HEK293T (cell line): ENCODE measurements around the gene ATP2C1.

ENCODE experiments used
- CTCF ChIA-PET: fragments of 350-600 bp; formaldehyde crosslinking; extraction: SDS; loops from one replicate; lab custom pipeline; 2021; ENCODE audit warnings: antibody characterized with exemption, inconsistent platforms; lab: Yijun Ruan, JAX
- POLR2A ChIA-PET: fragments of 350-600 bp; formaldehyde crosslinking; extraction: SDS; loops from one replicate; lab custom pipeline; 2020; ENCODE audit warnings: antibody characterized with exemption, inconsistent platforms; lab: Yijun Ruan, JAX
- DNase-seq: peaks from one replicate; pipeline ENCODE4 v3.0.0; 2012; ENCODE audit warnings: mixed read lengths; ENCODE audit errors: extremely low spot score
- ARNT ChIP-seq: fragments of 450-650 bp; IDR thresholded peaks from 2 replicates; pipeline ENCODE4 v1.6.1; 2017; ENCODE audit warnings: mild to moderate bottlenecking
- BHLHE40 ChIP-seq: fragments of 450-650 bp; IDR thresholded peaks from 2 replicates; pipeline ENCODE4 v1.6.1; 2016; ENCODE audit warnings: mild to moderate bottlenecking, moderate library complexity, borderline replicate concordance
- CTBP1 ChIP-seq: fragments of 450-650 bp; IDR thresholded peaks from 2 replicates; pipeline ENCODE4 v1.6.1; 2016; ENCODE audit warnings: borderline replicate concordance
- ELF4 ChIP-seq: fragments of 450-650 bp; IDR thresholded peaks from 2 replicates; pipeline ENCODE4 v1.6.1; 2017; ENCODE audit warnings: antibody characterized with exemption
- FOXA1 ChIP-seq: fragments of 450-650 bp; IDR thresholded peaks from 2 replicates; pipeline ENCODE4 v1.6.1; 2016; ENCODE audit warnings: mild to moderate bottlenecking
- FOXK2 ChIP-seq: fragments of 450-650 bp; IDR thresholded peaks from 2 replicates; pipeline ENCODE4 v1.6.1; 2016; ENCODE audit warnings: mild to moderate bottlenecking
- FOXM1 ChIP-seq: fragments of 450-650 bp; IDR thresholded peaks from 2 replicates; pipeline ENCODE4 v1.6.1; 2017; ENCODE audit warnings: mild to moderate bottlenecking, borderline replicate concordance
- HDGF ChIP-seq: fragments of 450-650 bp; IDR thresholded peaks from 2 replicates; pipeline ENCODE4 v1.6.1; 2017; ENCODE audit warnings: antibody characterized with exemption, borderline replicate concordance
- L3MBTL2 ChIP-seq: fragments of 450-650 bp; conservative IDR thresholded peaks from 2 replicates; pipeline ENCODE4 v1.6.1; 2016; ENCODE audit warnings: mild to moderate bottlenecking
- LEF1 ChIP-seq: fragments of 450-650 bp; IDR thresholded peaks from 2 replicates; pipeline ENCODE4 v1.6.1; 2017; ENCODE audit warnings: mild to moderate bottlenecking, borderline replicate concordance
- NFRKB ChIP-seq: fragments of 450-650 bp; IDR thresholded peaks from 2 replicates; pipeline ENCODE4 v1.6.1; 2016; ENCODE audit warnings: mild to moderate bottlenecking, moderate library complexity
- SP1 ChIP-seq: fragments of 450-650 bp; IDR thresholded peaks from 2 replicates; pipeline ENCODE4 v1.6.1; 2017
- SUZ12 ChIP-seq: fragments of 450-650 bp; IDR thresholded peaks from 2 replicates; pipeline ENCODE4 v1.6.1; 2016; ENCODE audit warnings: mild to moderate bottlenecking
- TARDBP ChIP-seq: fragments of 450-650 bp; IDR thresholded peaks from 2 replicates; pipeline ENCODE4 v1.6.1; 2016
- ZNF384 ChIP-seq: fragments of 450-650 bp; IDR thresholded peaks from 2 replicates; pipeline ENCODE4 v1.6.1; 2016
- TF ChIP-seq, protein P1 (sequence below): fragments of 450-650 bp; IDR thresholded peaks from 2 replicates; pipeline ENCODE4 v1.6.1; 2016

Gene ATP2C1

DNA sequence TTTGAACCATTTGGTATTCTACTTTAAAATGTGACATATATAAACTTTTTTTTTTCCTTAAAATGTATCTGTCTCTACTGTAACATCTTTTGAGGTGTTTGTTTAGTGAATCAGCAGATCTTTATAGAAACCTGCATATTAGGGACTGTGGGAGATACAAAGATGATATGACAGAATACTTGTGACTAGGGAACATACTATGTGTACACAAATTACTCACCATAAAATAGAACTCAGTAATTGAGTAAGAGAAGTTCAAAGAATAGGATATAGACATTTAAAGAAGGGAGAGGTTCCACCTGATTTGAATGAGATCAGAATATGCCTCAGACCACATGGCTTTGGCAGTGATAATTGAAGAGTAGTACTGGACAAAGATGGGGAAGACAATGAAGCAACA, 47.9 kb downstream of the ATP2C1 start:
- TF ChIP-seq ELF4 (no peak), FOXM1 (no peak), NFRKB (no peak), CTBP1 (no peak), SUZ12 (no peak), ARNT (no peak), HDGF (no peak)
- ChIA-PET POLR2A (no interaction called here), CTCF (no interaction called here)
- DNase-seq = no peak

DNA sequence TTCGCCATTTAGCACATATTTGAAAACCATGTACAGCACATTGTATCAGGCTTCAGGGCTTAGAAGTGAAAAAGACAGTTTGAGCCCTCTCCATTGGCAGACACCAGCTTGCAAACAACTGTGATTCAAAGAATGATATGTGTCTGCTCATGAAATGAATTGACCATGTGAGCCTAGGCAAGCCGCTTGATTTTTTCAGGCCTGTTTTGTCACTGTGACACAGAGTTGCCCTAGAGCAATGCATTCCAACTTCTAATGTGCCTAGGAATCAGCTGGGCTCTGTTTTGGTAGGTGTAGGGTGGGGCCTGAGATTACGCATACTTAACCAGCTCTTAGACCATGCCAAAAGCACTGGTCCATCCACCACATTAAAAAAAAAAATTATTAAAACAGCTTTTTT, 53.0 kb downstream of the ATP2C1 start:
- TF ChIP-seq FOXM1 (no peak), HDGF (no peak), CTBP1 (no peak), SUZ12 (no peak)
- TF ChIP-seq, protein P1, sequence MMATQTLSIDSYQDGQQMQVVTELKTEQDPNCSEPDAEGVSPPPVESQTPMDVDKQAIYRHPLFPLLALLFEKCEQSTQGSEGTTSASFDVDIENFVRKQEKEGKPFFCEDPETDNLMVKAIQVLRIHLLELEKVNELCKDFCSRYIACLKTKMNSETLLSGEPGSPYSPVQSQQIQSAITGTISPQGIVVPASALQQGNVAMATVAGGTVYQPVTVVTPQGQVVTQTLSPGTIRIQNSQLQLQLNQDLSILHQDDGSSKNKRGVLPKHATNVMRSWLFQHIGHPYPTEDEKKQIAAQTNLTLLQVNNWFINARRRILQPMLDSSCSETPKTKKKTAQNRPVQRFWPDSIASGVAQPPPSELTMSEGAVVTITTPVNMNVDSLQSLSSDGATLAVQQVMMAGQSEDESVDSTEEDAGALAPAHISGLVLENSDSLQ = no peak
- CTCF ChIA-PET = no interaction called here
- POLR2A ChIA-PET = no interaction called here
- DNase-seq = no peak

DNA sequence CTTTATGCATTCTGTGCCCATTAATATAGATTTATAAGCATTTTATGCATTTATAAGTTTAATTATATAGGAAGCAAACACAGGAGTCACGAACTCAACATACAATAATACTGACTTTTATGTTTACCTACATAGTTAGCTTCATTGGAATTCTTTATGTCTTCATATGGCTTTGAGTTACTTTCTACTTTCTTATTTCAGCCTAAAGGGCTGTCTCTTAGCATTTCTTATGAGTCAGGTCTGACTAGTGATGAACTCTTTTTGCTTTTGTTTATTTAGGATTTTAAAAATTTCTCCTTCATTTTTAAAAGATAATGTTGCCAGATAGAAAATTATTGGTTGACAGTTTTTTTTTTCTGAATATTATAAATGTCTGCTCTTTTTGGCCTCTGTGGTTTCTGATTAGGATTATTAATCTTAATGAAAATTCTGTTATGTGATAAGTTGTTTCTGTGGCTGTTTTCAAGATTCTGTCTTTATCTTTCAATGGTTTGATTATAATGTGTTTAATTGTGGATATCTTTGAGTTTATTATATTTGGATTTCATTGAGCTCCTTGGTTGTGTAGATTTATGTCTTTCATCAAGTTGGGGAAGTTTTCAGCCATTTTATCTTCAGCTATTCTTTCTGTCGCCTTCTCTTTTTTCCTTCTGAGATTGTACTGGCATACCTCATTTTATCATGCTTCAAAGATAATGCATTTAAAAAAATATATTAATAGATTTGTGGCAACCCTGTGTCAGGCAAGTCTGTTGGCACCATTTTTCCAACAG, 54.3 kb downstream of the ATP2C1 start:
- no peak for DNase-seq
- ChIA-PET POLR2A (no interaction called here), CTCF (no interaction called here)
- TF ChIP-seq ZNF384 (no peak), ARNT (no peak), CTBP1 (no peak), TARDBP (no peak), L3MBTL2 (no peak), FOXK2 (no peak), BHLHE40 (no peak), ELF4 (no peak), SP1 (no peak), SUZ12 (no peak), FOXM1 (no peak)
- TF ChIP-seq, protein P1 = no peak

DNA sequence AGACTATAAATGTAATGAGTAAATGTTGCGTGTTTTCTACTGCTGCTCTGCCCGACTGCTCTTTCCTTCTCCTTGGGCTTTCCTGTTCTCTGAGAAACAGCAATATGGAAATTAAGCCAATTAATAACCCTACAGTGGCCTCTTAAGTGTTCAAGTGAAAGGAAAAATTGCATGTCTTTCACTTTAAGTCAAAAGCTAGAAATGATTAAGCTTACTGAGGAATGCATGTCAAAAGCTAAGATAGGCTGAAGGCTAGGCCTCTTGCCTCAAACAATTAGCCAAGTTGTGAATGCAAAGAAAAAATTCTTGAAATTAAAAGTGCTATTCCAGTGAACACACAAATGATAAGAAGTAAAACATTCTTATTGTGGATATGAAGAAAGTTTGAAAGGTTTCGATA, 55.0 kb downstream of the ATP2C1 start:
- POLR2A ChIA-PET = no interaction called here
- TF ChIP-seq, protein P1 = no peak
- no peak for TF ChIP-seq HDGF
- TF ChIP-seq FOXK2 = no peak
- TF ChIP-seq ZNF384 = no peak
- no peak for TF ChIP-seq TARDBP
- TF ChIP-seq FOXA1 = no peak
- TF ChIP-seq CTBP1 = no peak
- no peak for DNase-seq
- CTCF ChIA-PET = no interaction called here

DNA sequence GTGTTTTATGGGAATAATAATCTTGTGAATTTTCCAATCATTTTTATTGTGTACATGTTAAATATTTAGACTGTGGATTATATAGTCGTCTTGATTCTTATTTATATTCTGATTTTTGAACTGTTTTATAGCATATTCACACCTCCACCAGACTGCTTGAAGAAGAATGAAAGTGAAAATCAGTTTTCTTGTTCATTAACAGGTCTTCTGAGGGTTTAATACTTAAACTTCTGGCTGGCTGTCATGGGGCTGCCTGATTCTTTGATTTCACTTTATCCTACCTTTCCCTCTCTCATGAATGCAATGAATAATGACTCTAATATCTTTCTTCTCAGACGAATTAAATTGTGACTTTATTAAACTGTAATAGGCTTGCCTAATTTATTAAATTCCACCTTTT, 56.2 kb downstream of the ATP2C1 start:
- no peak for TF ChIP-seq L3MBTL2
- no peak for TF ChIP-seq LEF1
- TF ChIP-seq ZNF384 = no peak
- TF ChIP-seq FOXA1 = no peak
- TF ChIP-seq FOXM1 = no peak
- TF ChIP-seq CTBP1 = no peak
- ChIA-PET CTCF (no interaction called here), POLR2A (no interaction called here)
- DNase-seq = no peak

DNA sequence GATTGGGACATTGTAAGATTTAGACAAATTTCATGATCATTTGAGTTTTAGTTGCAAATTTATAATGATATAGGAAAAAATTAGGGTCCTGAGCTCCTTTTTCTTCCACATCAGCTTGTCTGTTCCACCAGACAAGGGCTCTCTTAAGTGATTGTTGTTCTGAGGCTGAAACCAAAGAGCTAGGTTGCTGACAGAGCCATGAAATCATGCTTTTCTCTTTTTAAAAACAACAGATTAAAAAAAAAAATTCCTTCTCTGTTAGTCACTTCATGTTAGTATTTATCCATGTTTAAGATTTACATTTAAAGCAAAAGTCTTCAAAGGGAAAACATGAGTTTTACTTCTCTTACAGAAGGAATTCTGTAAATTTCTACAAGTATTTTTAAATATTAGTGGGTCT, 56.8 kb downstream of the ATP2C1 start:
- DNase-seq = no peak
- TF ChIP-seq NFRKB = no peak
- no peak for TF ChIP-seq ELF4
- TF ChIP-seq, protein P1 = no peak
- TF ChIP-seq FOXA1 = no peak
- no peak for TF ChIP-seq FOXK2
- no peak for TF ChIP-seq CTBP1
- no peak for TF ChIP-seq BHLHE40
- TF ChIP-seq HDGF = no peak
- TF ChIP-seq LEF1 = no peak
- TF ChIP-seq FOXM1 = no peak
- no peak for TF ChIP-seq SP1
- no peak for TF ChIP-seq L3MBTL2
- TF ChIP-seq SUZ12 = no peak
- TF ChIP-seq TARDBP = no peak
- no peak for TF ChIP-seq ARNT
- CTCF ChIA-PET = no interaction called here
- POLR2A ChIA-PET = no interaction called here
